ENCODE measurements around the gene CACNA1H.

The CACNA1H gene
- 6.3 to 8.3 reads per million in 2 donors for total RNA-seq

GRCh38 chr16:1152651-1153259 lies at the start of gene CACNA1H:
TSS of gene CACNA1H (plus strand) at chr16:1153106. CDS start at chr16:1153738, 632 bp downstream.
- DNase-seq, result peak; percentile 51

GRCh38 chr16:1103636-1103980 lies 49.3 kb upstream of the CACNA1H start:
- DNase-seq, result no peak

GRCh38 chr16:1105888-1106620 lies 46.9 kb upstream of the CACNA1H start:
- DNase-seq, result no peak

- no peak for DNase-seq
These were observed 46.2 kb upstream of the CACNA1H start for GRCh38 chr16:1106659-1107058.

GRCh38 chr16:1107141-1107540 lies 45.8 kb upstream of the CACNA1H start:
- no peak for DNase-seq

GRCh38 chr16:1107731-1108130 lies 45.2 kb upstream of the CACNA1H start:
- DNase-seq, result no peak

GRCh38 chr16:1108299-1109252 lies 44.3 kb upstream of the CACNA1H start:
- DNase-seq, result no peak

GRCh38 chr16:1109648-1110047 lies 43.3 kb upstream of the CACNA1H start:
- DNase-seq, result no peak

- no peak for DNase-seq
These were observed 40.3 kb upstream of the CACNA1H start for GRCh38 chr16:1112506-1113184.

- DNase-seq, result no peak
These were observed 39.4 kb upstream of the CACNA1H start for GRCh38 chr16:1113489-1113888.

GRCh38 chr16:1113889-1114526 lies 38.9 kb upstream of the CACNA1H start:
- DNase-seq, result no peak

- no peak for DNase-seq
These were observed 36.2 kb upstream of the CACNA1H start for GRCh38 chr16:1116693-1117077.

GRCh38 chr16:1117176-1117900 lies 35.6 kb upstream of the CACNA1H start:
- DNase-seq, result no peak

GRCh38 chr16:1117926-1118325 lies 35.0 kb upstream of the CACNA1H start:
- no peak for DNase-seq

- DNase-seq, result no peak
These were observed 33.8 kb upstream of the CACNA1H start for GRCh38 chr16:1119129-1119528.

GRCh38 chr16:1119766-1120576 lies 32.9 kb upstream of the CACNA1H start:
- DNase-seq, result no peak

GRCh38 chr16:1120577-1120941 lies 32.3 kb upstream of the CACNA1H start:
- DNase-seq, result no peak

GRCh38 chr16:1121009-1121408 lies 31.9 kb upstream of the CACNA1H start:
- no peak for DNase-seq

- no peak for DNase-seq
These were observed 31.1 kb upstream of the CACNA1H start for GRCh38 chr16:1121601-1122397.

- no peak for DNase-seq
These were observed 30.5 kb upstream of the CACNA1H start for GRCh38 chr16:1122398-1122765.
